Panc1 (cell line): ENCODE data around the gene SYNE1. TPM values are rescaled to one million over a fixed set of nuclear protein-coding genes. Genes with fewer than 3 reads are reported as not detected.

Source experiments
- ATAC-seq: fragments of 200-7000 bp; cut with Tn5 transposase; 2 replicates; pipeline ENCODE4 v1.9.1; 2020; ENCODE audit warnings: mild to moderate bottlenecking, moderate library complexity
- BruUV-seq: library from RNA; stranded (reverse); fragments of 400-500 nt; replicated peaks from 2 replicates; lab custom pipeline; 2021; lab: Mats Ljungman, UMichigan
- CTCF ChIA-PET: fragments of 300-600 bp; sonication (Branson Sonifier 250); formaldehyde crosslinking; loops from one replicate; lab custom pipeline; 2022; ENCODE audit warnings: antibody characterized with exemption; lab: Charles Lee
- POLR2A ChIA-PET: fragments of 300-600 bp; sonication (Branson Sonifier 250); formaldehyde crosslinking; loops from one replicate; lab custom pipeline; 2022; ENCODE audit warnings: antibody characterized with exemption; lab: Charles Lee
- DNase-seq: peaks from one replicate; pipeline ENCODE4 v3.0.0-alpha.2; 2010; ENCODE audit warnings: low read depth, low spot score
- H3K27ac ChIP-seq: 2 replicates; pipeline ENCODE4 v1.5.1; 2011; ENCODE audit warnings: mild to moderate bottlenecking, low read length, inconsistent platforms
- H3K27me3 ChIP-seq: fragments of 200-500 bp; sonication (Bioruptor generic); 2 replicates; pipeline ENCODE4 v1.6.0; 2014; ENCODE audit warnings: low read length, inconsistent platforms; ENCODE audit not compliant: control insufficient read depth, insufficient read depth
- H3K36me3 ChIP-seq: fragments of 200-500 bp; sonication (Bioruptor generic); 2 replicates; pipeline ENCODE4 v1.5.1; 2014; ENCODE audit warnings: inconsistent platforms, mild to moderate bottlenecking, low read length, moderate library complexity; ENCODE audit not compliant: control insufficient read depth, insufficient read depth
- H3K4me1 ChIP-seq: 2 replicates; pipeline ENCODE4 v1.5.1; 2011; ENCODE audit warnings: inconsistent platforms, mild to moderate bottlenecking, low read length, moderate library complexity; ENCODE audit not compliant: control insufficient read depth, insufficient read depth
- H3K4me3 ChIP-seq, 2 experiments: 2 replicates each; pipeline ENCODE4 v1.5.1; 2011 to 2012; ENCODE audit warnings: low read depth in 2 of 2, low read length in 2 of 2, mild to moderate bottlenecking in 2 of 2, inconsistent platforms in 1 of 2, moderate library complexity in 1 of 2
- H3K9me3 ChIP-seq: fragments of 200-500 bp; sonication (Bioruptor generic); 2 replicates; pipeline ENCODE4 v1.5.1; 2014; ENCODE audit warnings: low read depth, mild to moderate bottlenecking, inconsistent platforms, low read length, moderate library complexity; ENCODE audit not compliant: control insufficient read depth, insufficient read depth
- POLR2AphosphoS5 ChIP-seq: IDR thresholded peaks from 2 replicates; pipeline ENCODE4 v1.6.1; 2012; ENCODE audit warnings: mild to moderate bottlenecking, low read depth, low read length, moderate library complexity
- SIN3A ChIP-seq: IDR thresholded peaks from 2 replicates; pipeline ENCODE4 v1.6.1; 2012; ENCODE audit warnings: low read depth, mild to moderate bottlenecking, low read length, moderate library complexity, borderline replicate concordance; ENCODE audit not compliant: insufficient read depth
- TCF7L2 ChIP-seq: IDR thresholded peaks from 2 replicates; pipeline ENCODE4 v1.6.1; 2011; ENCODE audit warnings: mild to moderate bottlenecking, low read depth, low read length, inconsistent platforms
- in situ Hi-C: cut with HindIII; loops from 2 replicates; pipeline ENCODE4 v1.10.0; 2016; ENCODE audit warnings: low sequenced_read_pairs, low pct_unique_long_range_greater_than_20kb
- intact Hi-C: fragments of 100-400 bp; cut with micrococcal nuclease; formaldehyde crosslinking; loops from one replicate; pipeline ENCODE4 v1.10.0; 2022; ENCODE audit not compliant: unreplicated experiment
- total RNA-seq: library from RNA; stranded (reverse); gene quantifications from one replicate; pipeline ENCODE4 v1.2.1, GENCODE V29; 2021; ENCODE audit not compliant: unreplicated experiment
- TF ChIP-seq, protein P1 (sequence below): fragments of 450-650 bp; IDR thresholded peaks from 2 replicates; pipeline ENCODE4 v1.5.1; 2017; ENCODE audit warnings: mild to moderate bottlenecking
- TF ChIP-seq, protein P2 (sequence below), 2 experiments: IDR thresholded peaks; 2 replicates each; pipeline ENCODE4 v1.6.1; 2011 to 2012; ENCODE audit warnings: low read depth in 2 of 2, control low read depth in 1 of 2, low read length in 1 of 2, mild to moderate bottlenecking in 1 of 2, moderate library complexity in 1 of 2; ENCODE audit not compliant: insufficient read depth in 1 of 2

Gene SYNE1
- total RNA-seq, 1 experiment from 2014 or later = 3.2 TPM

DNA sequence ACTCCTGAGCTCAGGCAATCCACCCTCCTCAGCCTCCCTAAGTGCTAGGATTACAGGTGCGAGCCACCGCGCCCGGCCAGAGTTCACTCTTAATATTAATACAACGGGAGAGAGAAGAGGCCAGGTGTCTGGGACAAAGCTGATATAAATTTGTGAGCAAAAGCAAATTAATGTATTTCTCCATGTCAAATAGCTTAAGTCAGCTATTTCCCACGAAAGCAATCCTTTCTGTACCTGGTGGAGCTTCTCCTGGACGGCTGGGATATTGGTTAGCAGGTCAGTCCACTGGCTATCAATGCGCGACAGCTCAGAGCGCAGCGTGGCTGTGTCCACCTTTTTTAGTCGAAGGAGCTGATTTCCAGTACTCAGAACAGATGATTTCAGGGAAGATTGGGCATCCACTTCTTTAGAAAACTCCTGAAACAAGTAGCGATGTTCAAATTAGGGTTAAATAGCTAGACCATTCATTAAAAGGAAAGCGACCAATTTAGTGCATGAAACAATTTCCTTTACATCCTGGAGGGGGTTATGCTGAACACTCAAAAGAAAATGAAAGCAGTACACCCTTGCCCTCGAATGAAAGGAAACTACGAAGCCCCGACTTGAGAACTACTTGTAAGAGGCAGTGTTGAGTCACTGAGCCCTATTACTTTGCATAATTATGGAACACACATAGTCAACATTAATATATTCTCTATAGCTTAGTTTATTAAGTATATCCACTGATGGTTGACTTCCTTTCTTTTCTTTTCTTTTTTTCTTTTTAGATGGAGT, 403.4 kb downstream of the SYNE1 start:
- intact Hi-C loops = no loop called here
- no peaks in the 10 kb centered on the region for H3K9me3 ChIP-seq
- no peaks in the 10 kb centered on the region for H3K27me3 ChIP-seq
- POLR2A ChIA-PET = no interaction called here
- BruUV-seq = no TSS peak
- TF ChIP-seq POLR2AphosphoS5 (no peak), TCF7L2 (no peak), SIN3A (no peak)
- ATAC-seq (no peak), DNase-seq (no peak)
- H3K4me3 ChIP-seq = no peak overlapping the region
- in situ Hi-C loops = no loop called here
- no peaks in the 10 kb centered on the region for H3K4me1 ChIP-seq
- no peaks in the 10 kb centered on the region for H3K36me3 ChIP-seq
- CTCF ChIA-PET = no interaction called here
- no peak overlapping the region for H3K27ac ChIP-seq

DNA sequence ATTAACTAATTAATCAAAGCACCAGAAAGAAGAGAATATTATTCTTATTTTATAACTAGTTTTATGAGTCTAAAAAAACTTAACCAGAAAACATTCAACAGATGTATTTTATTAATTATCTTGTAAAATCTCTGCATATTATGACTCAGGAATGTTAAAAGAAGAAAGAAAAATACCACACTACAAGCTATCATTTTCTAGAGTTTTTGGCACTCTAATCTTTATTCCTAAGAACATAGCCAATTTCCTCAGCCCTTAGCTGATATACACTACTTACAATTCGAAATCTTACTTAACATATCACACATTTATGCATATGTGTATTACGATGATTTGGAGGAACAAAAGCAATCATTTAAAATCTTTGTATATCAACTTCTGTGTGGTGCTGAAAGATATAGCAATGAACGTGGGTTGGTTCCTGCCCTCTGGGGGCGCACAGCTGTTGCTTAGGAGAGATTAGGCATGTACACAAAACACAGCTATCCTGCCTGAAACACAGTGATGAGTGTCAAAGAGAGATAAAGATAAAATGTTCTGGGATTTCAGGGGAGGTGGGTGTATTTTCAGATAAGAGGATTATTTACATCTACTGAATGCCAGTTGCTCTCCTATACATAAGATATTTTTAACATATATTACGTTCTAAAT, 404.5 kb downstream of the SYNE1 start:
- ChIA-PET POLR2A (no interaction called here), CTCF (no interaction called here)
- ATAC-seq (no peak), DNase-seq (no peak)
- intact Hi-C loops = no loop called here
- no peaks in the 10 kb centered on the region for H3K4me1 ChIP-seq
- H3K36me3 ChIP-seq = no peaks in the 10 kb centered on the region
- H3K9me3 ChIP-seq = no peaks in the 10 kb centered on the region; the same call in 1 of the 2 replicates
- no peak for TF ChIP-seq POLR2AphosphoS5
- TF ChIP-seq, protein P1, sequence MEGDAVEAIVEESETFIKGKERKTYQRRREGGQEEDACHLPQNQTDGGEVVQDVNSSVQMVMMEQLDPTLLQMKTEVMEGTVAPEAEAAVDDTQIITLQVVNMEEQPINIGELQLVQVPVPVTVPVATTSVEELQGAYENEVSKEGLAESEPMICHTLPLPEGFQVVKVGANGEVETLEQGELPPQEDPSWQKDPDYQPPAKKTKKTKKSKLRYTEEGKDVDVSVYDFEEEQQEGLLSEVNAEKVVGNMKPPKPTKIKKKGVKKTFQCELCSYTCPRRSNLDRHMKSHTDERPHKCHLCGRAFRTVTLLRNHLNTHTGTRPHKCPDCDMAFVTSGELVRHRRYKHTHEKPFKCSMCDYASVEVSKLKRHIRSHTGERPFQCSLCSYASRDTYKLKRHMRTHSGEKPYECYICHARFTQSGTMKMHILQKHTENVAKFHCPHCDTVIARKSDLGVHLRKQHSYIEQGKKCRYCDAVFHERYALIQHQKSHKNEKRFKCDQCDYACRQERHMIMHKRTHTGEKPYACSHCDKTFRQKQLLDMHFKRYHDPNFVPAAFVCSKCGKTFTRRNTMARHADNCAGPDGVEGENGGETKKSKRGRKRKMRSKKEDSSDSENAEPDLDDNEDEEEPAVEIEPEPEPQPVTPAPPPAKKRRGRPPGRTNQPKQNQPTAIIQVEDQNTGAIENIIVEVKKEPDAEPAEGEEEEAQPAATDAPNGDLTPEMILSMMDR = peak; percentile 17; the same call in 1 of the 2 replicates
- no peaks in the 10 kb centered on the region for H3K27me3 ChIP-seq
- BruUV-seq = no TSS peak
- no peak overlapping the region for H3K4me3 ChIP-seq
- H3K27ac ChIP-seq = no peak overlapping the region
- in situ Hi-C loops = no loop called here

DNA sequence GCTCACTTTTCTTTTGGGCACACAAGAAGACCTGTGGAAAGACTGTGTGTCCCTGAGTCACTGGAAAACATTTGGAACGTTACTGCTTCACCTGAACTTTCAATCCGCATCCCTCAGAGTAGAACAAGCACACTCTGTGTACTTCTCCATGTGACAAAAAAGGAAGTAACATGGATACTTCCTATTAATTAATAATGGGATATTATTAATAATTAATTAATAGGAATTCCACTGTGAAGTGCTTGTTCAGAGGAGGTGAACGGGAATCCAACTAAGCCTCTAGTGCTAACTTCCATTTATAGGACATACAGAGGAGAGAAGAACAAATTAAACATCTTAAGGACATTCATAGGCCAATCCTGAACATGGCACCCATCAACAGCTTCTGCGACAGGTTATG, 407.8 kb downstream of the SYNE1 start:
- TF ChIP-seq, protein P1 = no peak
- TF ChIP-seq, protein P2, sequence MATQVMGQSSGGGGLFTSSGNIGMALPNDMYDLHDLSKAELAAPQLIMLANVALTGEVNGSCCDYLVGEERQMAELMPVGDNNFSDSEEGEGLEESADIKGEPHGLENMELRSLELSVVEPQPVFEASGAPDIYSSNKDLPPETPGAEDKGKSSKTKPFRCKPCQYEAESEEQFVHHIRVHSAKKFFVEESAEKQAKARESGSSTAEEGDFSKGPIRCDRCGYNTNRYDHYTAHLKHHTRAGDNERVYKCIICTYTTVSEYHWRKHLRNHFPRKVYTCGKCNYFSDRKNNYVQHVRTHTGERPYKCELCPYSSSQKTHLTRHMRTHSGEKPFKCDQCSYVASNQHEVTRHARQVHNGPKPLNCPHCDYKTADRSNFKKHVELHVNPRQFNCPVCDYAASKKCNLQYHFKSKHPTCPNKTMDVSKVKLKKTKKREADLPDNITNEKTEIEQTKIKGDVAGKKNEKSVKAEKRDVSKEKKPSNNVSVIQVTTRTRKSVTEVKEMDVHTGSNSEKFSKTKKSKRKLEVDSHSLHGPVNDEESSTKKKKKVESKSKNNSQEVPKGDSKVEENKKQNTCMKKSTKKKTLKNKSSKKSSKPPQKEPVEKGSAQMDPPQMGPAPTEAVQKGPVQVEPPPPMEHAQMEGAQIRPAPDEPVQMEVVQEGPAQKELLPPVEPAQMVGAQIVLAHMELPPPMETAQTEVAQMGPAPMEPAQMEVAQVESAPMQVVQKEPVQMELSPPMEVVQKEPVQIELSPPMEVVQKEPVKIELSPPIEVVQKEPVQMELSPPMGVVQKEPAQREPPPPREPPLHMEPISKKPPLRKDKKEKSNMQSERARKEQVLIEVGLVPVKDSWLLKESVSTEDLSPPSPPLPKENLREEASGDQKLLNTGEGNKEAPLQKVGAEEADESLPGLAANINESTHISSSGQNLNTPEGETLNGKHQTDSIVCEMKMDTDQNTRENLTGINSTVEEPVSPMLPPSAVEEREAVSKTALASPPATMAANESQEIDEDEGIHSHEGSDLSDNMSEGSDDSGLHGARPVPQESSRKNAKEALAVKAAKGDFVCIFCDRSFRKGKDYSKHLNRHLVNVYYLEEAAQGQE (IDR thresholded peaks at IDR 0.05; ENCODE audit: insufficient read depth in 1 of 2, low read depth in 2 of 2, low read length in 1 of 2) = no peak
- TF ChIP-seq SIN3A (no peak), TCF7L2 (no peak), POLR2AphosphoS5 (no peak)
- Histone ChIP-seq H3K4me3 (no peak overlapping the region), H3K9me3 (no peaks in the 10 kb centered on the region; the same call in 1 of the 2 replicates), H3K36me3 (no peaks in the 10 kb centered on the region), H3K27ac (no peak overlapping the region), H3K27me3 (no peaks in the 10 kb centered on the region), H3K4me1 (no peaks in the 10 kb centered on the region)
- no peak for ATAC-seq
- intact Hi-C loops = no loop called here
- no TSS peak for BruUV-seq
- ChIA-PET POLR2A (no interaction called here), CTCF (no interaction called here)
- in situ Hi-C loops = no loop called here
- no peak for DNase-seq
